Measurements from ENCODE around the gene ICA1L.
"Not testable (repeated sequence)": the region's sequence is repeated elsewhere in the genome, so short reads cannot be mapped to it uniquely, and the experiment has no call there.

ICA1L gene

DNA sequence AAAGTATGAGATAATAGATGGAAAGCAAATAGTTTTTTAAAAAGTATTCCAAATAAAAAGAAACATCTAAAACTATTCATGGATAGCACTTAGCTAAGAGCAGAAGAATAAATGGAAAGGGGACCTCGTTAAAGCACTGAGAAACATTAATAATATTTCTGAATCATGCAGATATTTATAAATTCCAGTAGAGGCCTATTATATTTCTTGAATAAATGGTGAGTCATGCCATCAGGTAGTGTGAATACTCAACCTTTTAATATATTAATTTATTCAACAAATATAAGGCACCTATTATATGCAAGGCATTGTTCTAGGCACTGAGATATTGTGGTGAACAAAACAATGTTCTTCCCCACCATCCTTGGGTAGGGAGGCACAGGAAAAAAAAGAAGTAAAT lies 53.8 kb downstream of the ICA1L start:
- Histone ChIP-seq H3K9ac (ENCODE audit: low read depth in 1 of 2, low read length in 2 of 2) (no peak overlapping the region), H3K4me3 (ENCODE audit: low read depth in 1 of 2, low read length in 2 of 2) (no peak overlapping the region), H3K27me3 (ENCODE audit: control insufficient read depth in 1 of 2, insufficient read depth in 2 of 2, low read length in 2 of 2) (no peaks in the 10 kb centered on the region), H3K36me3 (ENCODE audit: control insufficient read depth in 1 of 2, insufficient read depth in 2 of 2, low read length in 2 of 2) (no peaks in the 10 kb centered on the region), H3K4me1 (ENCODE audit: control insufficient read depth in 1 of 2, insufficient read depth in 2 of 2, low read length in 2 of 2) (no peaks in the 10 kb centered on the region), H3K9me3 (ENCODE audit: control insufficient read depth in 1 of 2, low read length in 2 of 2) (no peaks in the 10 kb centered on the region), H3K27ac (ENCODE audit: low read depth, low read length) (no peak overlapping the region)

DNA sequence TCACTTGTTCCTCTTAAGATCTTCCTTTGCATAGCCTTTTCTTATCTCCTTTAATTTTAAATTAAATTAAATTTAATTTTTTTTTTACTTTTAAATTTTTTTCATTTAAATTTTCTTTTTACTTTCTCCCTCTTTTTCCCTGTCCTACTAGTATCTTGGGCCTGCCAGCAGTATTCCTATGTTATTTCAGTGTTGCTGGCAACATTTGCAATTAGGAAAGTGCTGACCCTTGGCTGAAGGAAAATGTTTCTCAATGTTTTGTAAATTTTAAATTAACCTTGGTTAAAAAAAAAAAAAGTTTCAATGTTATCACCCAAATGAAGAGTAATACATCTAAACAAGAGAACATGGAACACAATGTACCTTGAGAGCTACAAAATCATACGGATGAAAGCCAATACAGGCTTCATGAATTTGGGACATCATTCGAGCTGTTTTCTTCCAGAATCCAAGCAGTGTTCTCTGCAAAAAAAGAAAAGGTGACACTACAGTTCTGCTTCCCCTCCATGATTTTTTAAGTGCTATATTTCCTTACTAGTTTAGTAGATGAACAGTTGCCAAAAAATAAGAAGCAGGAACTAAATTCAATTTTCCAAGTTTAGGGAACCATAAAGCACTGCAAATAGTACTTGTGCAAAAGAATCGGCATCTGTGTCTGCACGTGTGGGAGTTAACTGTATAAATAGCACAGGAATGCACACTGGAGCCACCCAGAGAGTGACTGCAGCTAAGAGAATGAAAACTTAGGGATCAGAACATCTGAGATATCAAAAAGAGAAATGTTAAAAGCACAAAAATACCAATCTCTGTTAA lies 55.8 kb downstream of the ICA1L start:
- no peaks in the 10 kb centered on the region for H3K9me3 ChIP-seq (ENCODE audit: control insufficient read depth in 1 of 2, low read length in 2 of 2)
- no peaks in the 10 kb centered on the region for H3K27me3 ChIP-seq (ENCODE audit: control insufficient read depth in 1 of 2, insufficient read depth in 2 of 2, low read length in 2 of 2)
- H3K4me1 ChIP-seq (ENCODE audit: control insufficient read depth in 1 of 2, insufficient read depth in 2 of 2, low read length in 2 of 2): no peaks in the 10 kb centered on the region
- no peak overlapping the region for H3K9ac ChIP-seq (ENCODE audit: low read depth in 1 of 2, low read length in 2 of 2)
- no peak overlapping the region for H3K4me3 ChIP-seq (ENCODE audit: low read depth in 1 of 2, low read length in 2 of 2)
- no peaks in the 10 kb centered on the region for H3K36me3 ChIP-seq (ENCODE audit: control insufficient read depth in 1 of 2, insufficient read depth in 2 of 2, low read length in 2 of 2)
- no peak overlapping the region for H3K27ac ChIP-seq (ENCODE audit: low read depth, low read length)

DNA sequence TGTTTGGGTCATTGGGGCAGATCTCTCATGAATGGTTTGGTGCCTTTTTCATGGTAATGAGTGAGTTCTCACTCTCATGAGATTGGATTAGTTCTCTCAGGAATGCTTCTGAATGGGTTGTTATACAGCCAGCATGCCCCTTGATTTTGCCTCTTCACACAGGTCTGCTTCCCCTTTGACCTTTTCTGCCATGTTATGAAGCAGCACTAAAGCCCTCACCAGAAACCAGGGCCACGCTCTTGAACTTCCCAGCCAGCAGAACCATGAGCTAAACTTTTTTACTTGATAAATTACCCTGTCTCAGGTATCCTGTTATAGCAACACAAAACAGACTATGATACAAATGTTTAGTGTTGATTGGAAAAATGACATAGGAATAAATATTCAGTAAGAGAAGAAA lies 57.3 kb downstream of the ICA1L start:
- Histone ChIP-seq H3K9ac (ENCODE audit: low read depth in 1 of 2, low read length in 2 of 2) (no peak overlapping the region), H3K36me3 (ENCODE audit: control insufficient read depth in 1 of 2, insufficient read depth in 2 of 2, low read length in 2 of 2) (no peaks in the 10 kb centered on the region), H3K4me3 (ENCODE audit: low read depth in 1 of 2, low read length in 2 of 2) (no peak overlapping the region), H3K4me1 (ENCODE audit: control insufficient read depth in 1 of 2, insufficient read depth in 2 of 2, low read length in 2 of 2) (no peaks in the 10 kb centered on the region), H3K27ac (ENCODE audit: low read depth, low read length) (no peak overlapping the region), H3K27me3 (ENCODE audit: control insufficient read depth in 1 of 2, insufficient read depth in 2 of 2, low read length in 2 of 2) (no peaks in the 10 kb centered on the region), H3K9me3 (ENCODE audit: control insufficient read depth in 1 of 2, low read length in 2 of 2) (no peaks in the 10 kb centered on the region)

DNA sequence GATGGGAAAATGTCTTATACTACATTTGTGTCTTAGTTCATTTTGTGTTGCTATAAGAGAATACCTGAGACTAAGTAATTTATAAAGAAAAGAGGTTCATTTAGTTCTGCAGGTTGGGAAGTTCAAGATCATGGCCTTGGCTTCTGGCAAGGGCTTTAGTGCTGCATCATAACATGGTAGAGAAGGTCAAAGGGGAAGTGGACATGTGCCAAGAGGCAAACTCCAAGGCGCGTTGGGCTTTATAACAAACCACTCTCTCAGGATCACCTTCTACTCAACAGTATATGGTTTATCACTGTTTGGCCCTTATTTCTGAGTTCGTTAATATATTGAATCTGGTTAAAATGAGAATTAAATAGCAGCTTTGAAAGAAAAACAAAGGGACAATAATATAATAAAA lies 58.2 kb downstream of the ICA1L start:
- Histone ChIP-seq H3K27me3 (ENCODE audit: control insufficient read depth in 1 of 2, insufficient read depth in 2 of 2, low read length in 2 of 2) (no peaks in the 10 kb centered on the region), H3K27ac (ENCODE audit: low read depth, low read length) (no peak overlapping the region), H3K9me3 (ENCODE audit: control insufficient read depth in 1 of 2, low read length in 2 of 2) (no peaks in the 10 kb centered on the region), H3K4me1 (ENCODE audit: control insufficient read depth in 1 of 2, insufficient read depth in 2 of 2, low read length in 2 of 2) (no peaks in the 10 kb centered on the region), H3K4me3 (ENCODE audit: low read depth in 1 of 2, low read length in 2 of 2) (no peak overlapping the region), H3K9ac (ENCODE audit: low read depth in 1 of 2, low read length in 2 of 2) (no peak overlapping the region), H3K36me3 (ENCODE audit: control insufficient read depth in 1 of 2, insufficient read depth in 2 of 2, low read length in 2 of 2) (no peaks in the 10 kb centered on the region)

DNA sequence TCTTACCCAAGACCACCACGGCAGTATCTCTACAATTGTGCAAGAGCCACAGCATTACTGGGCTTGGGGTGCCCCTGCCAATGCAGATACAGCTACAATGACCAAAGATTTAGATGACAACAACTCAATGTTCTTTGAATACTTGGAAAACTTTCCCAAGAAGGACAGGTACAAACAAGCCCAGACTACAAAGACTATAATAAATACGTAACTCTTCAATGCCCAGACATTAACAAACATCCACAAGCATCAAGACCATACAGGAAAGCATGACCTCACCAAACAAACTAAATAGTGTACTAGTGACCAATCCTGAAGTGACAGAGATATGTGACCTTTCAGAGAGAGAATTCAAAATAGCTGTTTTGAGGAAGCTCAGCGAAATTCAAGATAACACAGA lies 62.8 kb downstream of the ICA1L start:
- Histone ChIP-seq H3K4me3 (ENCODE audit: low read depth in 1 of 2, low read length in 2 of 2) (no peak overlapping the region), H3K9me3 (ENCODE audit: control insufficient read depth in 1 of 2, low read length in 2 of 2) (no peaks in the 10 kb centered on the region), H3K27me3 (ENCODE audit: control insufficient read depth in 1 of 2, insufficient read depth in 2 of 2, low read length in 2 of 2) (no peaks in the 10 kb centered on the region), H3K4me1 (ENCODE audit: control insufficient read depth in 1 of 2, insufficient read depth in 2 of 2, low read length in 2 of 2) (peaks cover 0 to 4% of the 10 kb centered on the region in 2 donors), H3K36me3 (ENCODE audit: control insufficient read depth in 1 of 2, insufficient read depth in 2 of 2, low read length in 2 of 2) (no peaks in the 10 kb centered on the region), H3K9ac (ENCODE audit: low read depth in 1 of 2, low read length in 2 of 2) (no peak overlapping the region), H3K27ac (ENCODE audit: low read depth, low read length) (no peak overlapping the region)

DNA sequence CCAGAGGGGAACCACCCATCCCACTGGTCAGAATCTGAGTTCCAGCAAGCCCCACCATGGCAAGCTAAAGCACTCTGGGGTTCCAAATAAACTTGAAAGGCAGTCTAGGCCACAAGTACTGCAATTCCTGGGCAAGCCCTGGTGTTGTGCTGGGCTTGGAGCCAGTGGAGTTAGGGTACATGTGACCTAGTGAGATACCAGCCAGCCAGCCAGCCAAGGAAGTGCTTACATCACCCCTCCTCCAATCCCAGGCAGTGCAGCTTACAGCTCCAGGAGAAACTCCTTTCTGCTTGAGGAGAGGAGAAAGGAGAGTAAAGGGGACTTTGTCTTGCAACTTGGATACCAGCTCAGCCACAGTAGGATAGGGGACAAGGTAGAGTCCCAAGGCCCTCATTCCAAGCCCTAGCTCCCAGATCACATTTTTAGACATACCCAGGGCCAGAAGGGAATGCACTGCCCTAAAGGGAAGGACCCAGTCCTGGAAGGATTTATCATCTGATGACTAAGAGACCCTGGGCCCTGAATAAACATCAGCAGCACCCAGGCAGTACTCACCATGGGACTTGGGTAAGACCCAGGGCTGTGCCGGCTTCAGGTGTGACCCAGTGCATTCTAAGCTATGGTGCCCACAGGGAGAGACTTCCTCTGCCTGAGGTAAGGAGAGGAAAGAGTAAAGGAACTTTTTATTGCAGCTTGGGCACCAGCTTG lies 64.0 kb downstream of the ICA1L start:
- not testable (repeated sequence) for H3K36me3 ChIP-seq (ENCODE audit: control insufficient read depth in 1 of 2, insufficient read depth in 2 of 2, low read length in 2 of 2); H3K27ac ChIP-seq (ENCODE audit: low read depth, low read length); H3K9me3 ChIP-seq (ENCODE audit: control insufficient read depth in 1 of 2, low read length in 2 of 2); H3K27me3 ChIP-seq (ENCODE audit: control insufficient read depth in 1 of 2, insufficient read depth in 2 of 2, low read length in 2 of 2); H3K4me1 ChIP-seq (ENCODE audit: control insufficient read depth in 1 of 2, insufficient read depth in 2 of 2, low read length in 2 of 2); H3K9ac ChIP-seq (ENCODE audit: low read depth in 1 of 2, low read length in 2 of 2); H3K4me3 ChIP-seq (ENCODE audit: low read depth in 1 of 2, low read length in 2 of 2)

DNA sequence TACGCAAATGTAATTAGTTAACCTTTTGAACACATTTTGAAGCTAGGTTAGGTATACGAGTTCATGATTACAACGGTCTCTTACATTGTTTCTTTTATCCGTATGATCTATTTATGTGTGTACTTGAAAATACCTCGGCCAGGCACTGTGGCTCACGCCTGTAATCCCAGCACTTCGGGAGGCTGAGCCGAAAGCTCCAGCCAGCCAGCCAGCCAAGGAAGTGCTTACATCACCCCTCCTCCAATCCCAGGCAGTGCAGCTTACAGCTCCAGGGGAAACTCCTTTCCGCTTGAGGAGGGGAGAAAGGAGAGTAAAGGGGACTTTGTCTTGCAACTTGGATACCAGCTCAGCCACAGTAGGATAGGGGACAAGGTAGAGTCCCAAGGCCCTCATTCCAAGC lies 65.7 kb downstream of the ICA1L start:
- H3K9me3 ChIP-seq (ENCODE audit: control insufficient read depth in 1 of 2, low read length in 2 of 2); H3K27ac ChIP-seq (ENCODE audit: low read depth, low read length); H3K36me3 ChIP-seq (ENCODE audit: control insufficient read depth in 1 of 2, insufficient read depth in 2 of 2, low read length in 2 of 2); H3K9ac ChIP-seq (ENCODE audit: low read depth in 1 of 2, low read length in 2 of 2); H3K27me3 ChIP-seq (ENCODE audit: control insufficient read depth in 1 of 2, insufficient read depth in 2 of 2, low read length in 2 of 2); H3K4me3 ChIP-seq (ENCODE audit: low read depth in 1 of 2, low read length in 2 of 2); H3K4me1 ChIP-seq (ENCODE audit: control insufficient read depth in 1 of 2, insufficient read depth in 2 of 2, low read length in 2 of 2): not testable (repeated sequence)

DNA sequence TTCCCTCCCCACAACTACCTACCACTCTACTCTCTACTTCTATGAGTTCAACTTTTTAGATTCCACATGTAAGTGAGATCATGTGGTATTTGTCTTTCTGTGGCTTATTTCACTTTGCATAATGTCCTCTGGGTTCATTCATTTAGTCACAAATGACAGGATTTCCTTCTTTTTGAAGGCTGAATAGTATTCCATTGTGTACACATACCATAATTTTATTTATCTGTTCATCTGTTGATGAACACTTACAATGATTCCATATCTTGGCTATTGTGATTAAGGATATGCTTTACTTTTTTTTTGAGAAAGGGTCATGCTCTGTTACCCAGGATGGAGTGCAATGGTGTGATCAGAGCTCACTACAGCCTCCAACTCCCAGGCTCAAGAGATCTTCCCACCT lies 73.6 kb downstream of the ICA1L start:
- H3K27ac ChIP-seq (ENCODE audit: low read depth, low read length): no peak overlapping the region
- H3K9me3 ChIP-seq (ENCODE audit: control insufficient read depth in 1 of 2, low read length in 2 of 2): peaks cover 0 to 3% of the 10 kb centered on the region in 2 donors
- no peaks in the 10 kb centered on the region for H3K4me1 ChIP-seq (ENCODE audit: control insufficient read depth in 1 of 2, insufficient read depth in 2 of 2, low read length in 2 of 2)
- H3K36me3 ChIP-seq (ENCODE audit: control insufficient read depth in 1 of 2, insufficient read depth in 2 of 2, low read length in 2 of 2): no peaks in the 10 kb centered on the region
- H3K27me3 ChIP-seq (ENCODE audit: control insufficient read depth in 1 of 2, insufficient read depth in 2 of 2, low read length in 2 of 2): no peaks in the 10 kb centered on the region
- H3K9ac ChIP-seq (ENCODE audit: low read depth in 1 of 2, low read length in 2 of 2): no peak overlapping the region
- H3K4me3 ChIP-seq (ENCODE audit: low read depth in 1 of 2, low read length in 2 of 2): no peak overlapping the region

DNA sequence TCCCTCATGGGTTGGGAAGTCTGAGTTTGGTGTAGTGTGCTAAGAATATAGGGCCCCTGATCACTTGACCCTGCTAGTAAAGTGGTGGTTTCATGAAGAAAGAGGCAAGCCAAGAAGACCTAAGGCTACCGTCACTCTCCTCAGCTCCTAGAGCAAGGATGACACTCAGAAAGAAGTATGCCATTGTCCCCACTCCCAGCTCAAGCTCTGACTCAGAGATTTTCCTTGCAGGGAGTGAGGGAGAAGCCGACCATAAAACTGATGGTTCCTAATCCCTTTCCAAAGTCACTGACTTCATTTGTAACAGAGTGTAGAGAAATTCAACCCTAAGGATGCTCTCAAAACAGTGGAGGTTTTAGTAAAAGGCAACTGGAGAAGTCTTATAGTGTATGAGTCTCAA lies 80.9 kb downstream of the ICA1L start:
- Histone ChIP-seq H3K4me1 (ENCODE audit: control insufficient read depth in 1 of 2, insufficient read depth in 2 of 2, low read length in 2 of 2) (no peaks in the 10 kb centered on the region), H3K4me3 (ENCODE audit: low read depth in 1 of 2, low read length in 2 of 2) (no peak overlapping the region), H3K27ac (ENCODE audit: low read depth, low read length) (no peak overlapping the region), H3K36me3 (ENCODE audit: control insufficient read depth in 1 of 2, insufficient read depth in 2 of 2, low read length in 2 of 2) (peaks cover 0 to 6% of the 10 kb centered on the region in 2 donors), H3K9ac (ENCODE audit: low read depth in 1 of 2, low read length in 2 of 2) (no peak overlapping the region), H3K27me3 (ENCODE audit: control insufficient read depth in 1 of 2, insufficient read depth in 2 of 2, low read length in 2 of 2) (no peaks in the 10 kb centered on the region), H3K9me3 (ENCODE audit: control insufficient read depth in 1 of 2, low read length in 2 of 2) (no peaks in the 10 kb centered on the region)

DNA sequence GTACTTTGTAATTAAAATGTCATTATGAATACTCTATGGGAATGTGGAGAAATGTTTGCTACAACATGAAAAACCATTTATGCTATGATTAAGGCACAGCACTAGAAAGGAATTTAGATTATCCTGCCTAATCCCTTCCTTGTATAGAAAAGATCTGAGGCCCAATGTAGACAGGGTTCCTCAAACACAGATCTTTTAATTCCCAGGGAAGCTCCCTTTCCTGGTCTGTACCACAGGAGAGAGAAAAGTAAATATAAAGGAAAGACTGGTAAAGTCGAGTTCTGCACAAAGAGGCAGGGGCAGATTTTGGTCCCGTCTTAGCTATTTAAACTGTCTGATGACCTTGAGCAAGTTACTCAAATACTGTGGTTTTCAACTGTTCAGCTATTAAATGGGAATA lies 84.7 kb downstream of the ICA1L start:
- Histone ChIP-seq H3K27me3 (ENCODE audit: control insufficient read depth in 1 of 2, insufficient read depth in 2 of 2, low read length in 2 of 2) (no peaks in the 10 kb centered on the region), H3K27ac (ENCODE audit: low read depth, low read length) (no peak overlapping the region), H3K36me3 (ENCODE audit: control insufficient read depth in 1 of 2, insufficient read depth in 2 of 2, low read length in 2 of 2) (peaks cover 6% of the 10 kb centered on the region in 2 donors), H3K4me3 (ENCODE audit: low read depth in 1 of 2, low read length in 2 of 2) (no peak overlapping the region), H3K4me1 (ENCODE audit: control insufficient read depth in 1 of 2, insufficient read depth in 2 of 2, low read length in 2 of 2) (peaks cover 0 to 7% of the 10 kb centered on the region in 2 donors), H3K9me3 (ENCODE audit: control insufficient read depth in 1 of 2, low read length in 2 of 2) (no peaks in the 10 kb centered on the region), H3K9ac (ENCODE audit: low read depth in 1 of 2, low read length in 2 of 2) (no peak overlapping the region)
